Neural cell (in vitro differentiated cells): Measurements from ENCODE around the gene COL19A1. TPM values are rescaled to one million over a fixed set of nuclear protein-coding genes. Genes with fewer than 3 reads are reported as not detected.

ENCODE experiments used
- H2AFZ ChIP-seq: fragments of 200-600, 300-800 bp; sonication (generic), shearing (Covaris generic); 2 replicates; pipeline ENCODE4 v1.6.0; 2014; ENCODE audit warnings: low read depth, mild to moderate bottlenecking, antibody characterized with exemption, low read length, moderate library complexity
- H3F3A ChIP-seq: fragments of 200-600 bp; shearing (Covaris generic); 2 replicates; pipeline ENCODE4 v1.6.1; 2016; ENCODE audit warnings: mild to moderate bottlenecking, moderate library complexity, mixed read lengths, antibody characterized with exemption, low read length; ENCODE audit not compliant: insufficient read depth, poor library complexity, severe bottlenecking
- H3K27ac ChIP-seq: fragments of 200-600, 300-800 bp; sonication (generic), shearing (Covaris generic); 2 replicates; pipeline ENCODE4 v1.5.1; 2014; ENCODE audit warnings: mild to moderate bottlenecking, low read length, moderate library complexity
- H3K27me3 ChIP-seq: fragments of 300-800, 200-600 bp; sonication (generic), shearing (Covaris generic); 2 replicates; pipeline ENCODE4 v1.6.0; 2014; ENCODE audit warnings: mild to moderate bottlenecking, low read depth, low read length, moderate library complexity; ENCODE audit not compliant: insufficient read depth
- H3K36me3 ChIP-seq: fragments of 300-800, 200-600 bp; sonication (generic), shearing (Covaris generic); 2 replicates; pipeline ENCODE4 v1.5.1; 2014; ENCODE audit warnings: mild to moderate bottlenecking, antibody characterized with exemption, low read length, moderate library complexity; ENCODE audit not compliant: insufficient read depth
- H3K4me2 ChIP-seq: fragments of 300-800, 200-600 bp; sonication (generic), shearing (Covaris generic); 2 replicates; pipeline ENCODE4 v1.6.0; 2014; ENCODE audit warnings: mild to moderate bottlenecking, low read length
- H3K4me3 ChIP-seq: fragments of 300-800, 200-600 bp; sonication (generic), shearing (Covaris generic); 2 replicates; pipeline ENCODE4 v1.5.1; 2014; ENCODE audit warnings: mild to moderate bottlenecking, low read length, moderate library complexity
- H3K79me2 ChIP-seq: fragments of 200-600 bp; shearing (Covaris generic); replicated peaks from 2 replicates; pipeline ENCODE4 v1.6.0; 2014; ENCODE audit warnings: mild to moderate bottlenecking, low read length, moderate library complexity; ENCODE audit not compliant: insufficient read depth
- H3K9ac ChIP-seq: fragments of 300-800, 200-600 bp; sonication (generic), shearing (Covaris generic); 2 replicates; pipeline ENCODE4 v1.6.1; 2016; ENCODE audit warnings: mild to moderate bottlenecking, low read length, mixed read lengths
- H3K9me2 ChIP-seq: fragments of 200-600 bp; shearing (Covaris generic); 2 replicates; pipeline ENCODE4 v1.6.1; 2016; ENCODE audit warnings: mild to moderate bottlenecking, low read length, mixed read lengths; ENCODE audit not compliant: insufficient read depth
- H3K9me3 ChIP-seq: fragments of 200-600, 300-800 bp; sonication (generic), shearing (Covaris generic); 2 replicates; pipeline ENCODE4 v1.6.1; 2016; ENCODE audit warnings: mild to moderate bottlenecking, mixed run types, low read length, moderate library complexity, mixed read lengths
- H4K20me1 ChIP-seq: fragments of 200-600 bp; shearing (Covaris generic); 2 replicates; pipeline ENCODE4 v1.6.1; 2016; ENCODE audit warnings: mild to moderate bottlenecking, mixed run types; ENCODE audit not compliant: insufficient read depth
- EP300 ChIP-seq: fragments of 450-650 bp; conservative IDR thresholded peaks from 2 replicates; pipeline ENCODE4 v1.6.1; 2014; ENCODE audit warnings: antibody characterized with exemption, mild to moderate bottlenecking, moderate library complexity; ENCODE audit not compliant: poor library complexity, severe bottlenecking
- EZH2 ChIP-seq: fragments of 200-600, 300-800 bp; shearing (Covaris generic), sonication (generic); IDR thresholded peaks from 2 replicates; pipeline ENCODE4 v1.6.1; 2014; ENCODE audit warnings: antibody characterized with exemption, low read length, borderline replicate concordance, mild to moderate bottlenecking; ENCODE audit not compliant: insufficient read depth, poor library complexity, severe bottlenecking
- MXI1 ChIP-seq: fragments of 450-650 bp; conservative IDR thresholded peaks from 2 replicates; pipeline ENCODE4 v1.6.1; 2014; ENCODE audit warnings: antibody characterized with exemption, mild to moderate bottlenecking; ENCODE audit not compliant: poor library complexity, severe bottlenecking
- POLR2AphosphoS5 ChIP-seq: IDR thresholded peaks from 2 replicates; pipeline ENCODE4 v1.6.1; 2012
- RAD21 ChIP-seq: fragments of 450-650 bp; conservative IDR thresholded peaks from 2 replicates; pipeline ENCODE4 v1.6.1; 2014; ENCODE audit warnings: antibody characterized with exemption, mild to moderate bottlenecking, moderate library complexity
- SMC3 ChIP-seq: fragments of 450-650 bp; conservative IDR thresholded peaks from 2 replicates; pipeline ENCODE4 v1.6.1; 2014; ENCODE audit warnings: antibody characterized with exemption, mild to moderate bottlenecking, moderate library complexity; ENCODE audit not compliant: poor library complexity
- TAF1 ChIP-seq: IDR thresholded peaks from 2 replicates; pipeline ENCODE4 v1.6.1; 2012; ENCODE audit warnings: low read depth
- polyA plus RNA-seq: library from polyadenylated mRNA; depleted of rRNA; stranded (reverse); fragments of >200 nt; gene quantifications from 2 replicates; pipeline ENCODE4 v1.2.3, GENCODE V29; 2014
- TF ChIP-seq, protein P1 (sequence below): fragments of 450-650 bp; IDR thresholded peaks from 2 replicates; pipeline ENCODE4 v1.5.1; 2014; ENCODE audit warnings: antibody characterized with exemption, mild to moderate bottlenecking, moderate library complexity; ENCODE audit not compliant: poor library complexity, severe bottlenecking
- TF ChIP-seq, protein P2 (sequence below): IDR thresholded peaks from 2 replicates; pipeline ENCODE4 v1.6.1; 2012; ENCODE audit warnings: borderline replicate concordance

COL19A1 gene
- polyA plus RNA-seq, 1 donor from 2014 or later, result 0.24 TPM

DNA sequence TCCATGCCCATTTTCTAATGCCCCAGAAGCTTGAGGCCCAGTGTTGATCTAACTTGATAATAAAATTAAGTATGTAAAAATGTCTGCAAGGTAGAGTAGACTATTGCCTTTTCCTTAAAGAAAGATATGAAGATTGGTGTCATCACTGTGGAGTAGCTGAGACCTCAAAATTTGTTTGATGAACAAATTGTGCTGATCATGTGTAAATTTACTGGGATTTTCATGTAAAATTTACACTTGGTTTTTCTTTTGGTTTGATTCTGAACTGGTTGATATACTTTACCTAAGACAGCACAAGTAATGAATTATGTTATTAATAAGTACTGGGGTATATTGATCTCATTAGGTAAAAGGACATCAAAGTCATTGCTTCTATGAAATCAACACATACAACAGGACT is 207.3 kb downstream of the COL19A1 start:
- no peaks in the 10 kb centered on the region for H3F3A ChIP-seq
- no peak overlapping the region for H3K4me3 ChIP-seq
- H4K20me1 ChIP-seq, result no peaks in the 10 kb centered on the region
- H3K9me2 ChIP-seq, result no peaks in the 10 kb centered on the region
- H3K79me2 ChIP-seq, result no peaks in the 10 kb centered on the region
- no peak overlapping the region for H3K9ac ChIP-seq
- TF ChIP-seq, protein P1, sequence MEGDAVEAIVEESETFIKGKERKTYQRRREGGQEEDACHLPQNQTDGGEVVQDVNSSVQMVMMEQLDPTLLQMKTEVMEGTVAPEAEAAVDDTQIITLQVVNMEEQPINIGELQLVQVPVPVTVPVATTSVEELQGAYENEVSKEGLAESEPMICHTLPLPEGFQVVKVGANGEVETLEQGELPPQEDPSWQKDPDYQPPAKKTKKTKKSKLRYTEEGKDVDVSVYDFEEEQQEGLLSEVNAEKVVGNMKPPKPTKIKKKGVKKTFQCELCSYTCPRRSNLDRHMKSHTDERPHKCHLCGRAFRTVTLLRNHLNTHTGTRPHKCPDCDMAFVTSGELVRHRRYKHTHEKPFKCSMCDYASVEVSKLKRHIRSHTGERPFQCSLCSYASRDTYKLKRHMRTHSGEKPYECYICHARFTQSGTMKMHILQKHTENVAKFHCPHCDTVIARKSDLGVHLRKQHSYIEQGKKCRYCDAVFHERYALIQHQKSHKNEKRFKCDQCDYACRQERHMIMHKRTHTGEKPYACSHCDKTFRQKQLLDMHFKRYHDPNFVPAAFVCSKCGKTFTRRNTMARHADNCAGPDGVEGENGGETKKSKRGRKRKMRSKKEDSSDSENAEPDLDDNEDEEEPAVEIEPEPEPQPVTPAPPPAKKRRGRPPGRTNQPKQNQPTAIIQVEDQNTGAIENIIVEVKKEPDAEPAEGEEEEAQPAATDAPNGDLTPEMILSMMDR, result no peak
- no peak for TF ChIP-seq POLR2AphosphoS5
- TF ChIP-seq RAD21, result no peak
- TF ChIP-seq EP300, result no peak
- TF ChIP-seq, protein P2, sequence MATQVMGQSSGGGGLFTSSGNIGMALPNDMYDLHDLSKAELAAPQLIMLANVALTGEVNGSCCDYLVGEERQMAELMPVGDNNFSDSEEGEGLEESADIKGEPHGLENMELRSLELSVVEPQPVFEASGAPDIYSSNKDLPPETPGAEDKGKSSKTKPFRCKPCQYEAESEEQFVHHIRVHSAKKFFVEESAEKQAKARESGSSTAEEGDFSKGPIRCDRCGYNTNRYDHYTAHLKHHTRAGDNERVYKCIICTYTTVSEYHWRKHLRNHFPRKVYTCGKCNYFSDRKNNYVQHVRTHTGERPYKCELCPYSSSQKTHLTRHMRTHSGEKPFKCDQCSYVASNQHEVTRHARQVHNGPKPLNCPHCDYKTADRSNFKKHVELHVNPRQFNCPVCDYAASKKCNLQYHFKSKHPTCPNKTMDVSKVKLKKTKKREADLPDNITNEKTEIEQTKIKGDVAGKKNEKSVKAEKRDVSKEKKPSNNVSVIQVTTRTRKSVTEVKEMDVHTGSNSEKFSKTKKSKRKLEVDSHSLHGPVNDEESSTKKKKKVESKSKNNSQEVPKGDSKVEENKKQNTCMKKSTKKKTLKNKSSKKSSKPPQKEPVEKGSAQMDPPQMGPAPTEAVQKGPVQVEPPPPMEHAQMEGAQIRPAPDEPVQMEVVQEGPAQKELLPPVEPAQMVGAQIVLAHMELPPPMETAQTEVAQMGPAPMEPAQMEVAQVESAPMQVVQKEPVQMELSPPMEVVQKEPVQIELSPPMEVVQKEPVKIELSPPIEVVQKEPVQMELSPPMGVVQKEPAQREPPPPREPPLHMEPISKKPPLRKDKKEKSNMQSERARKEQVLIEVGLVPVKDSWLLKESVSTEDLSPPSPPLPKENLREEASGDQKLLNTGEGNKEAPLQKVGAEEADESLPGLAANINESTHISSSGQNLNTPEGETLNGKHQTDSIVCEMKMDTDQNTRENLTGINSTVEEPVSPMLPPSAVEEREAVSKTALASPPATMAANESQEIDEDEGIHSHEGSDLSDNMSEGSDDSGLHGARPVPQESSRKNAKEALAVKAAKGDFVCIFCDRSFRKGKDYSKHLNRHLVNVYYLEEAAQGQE, result no peak
- TF ChIP-seq SMC3, result no peak
- no peak for TF ChIP-seq EZH2
- no peak for TF ChIP-seq MXI1
- no peak overlapping the region for H3K27ac ChIP-seq
- H3K9me3 ChIP-seq, result no peaks in the 10 kb centered on the region
- H3K4me2 ChIP-seq, result no peak overlapping the region
- H3K36me3 ChIP-seq, result no peaks in the 10 kb centered on the region
- H2AFZ ChIP-seq, result no peak overlapping the region
- H3K27me3 ChIP-seq, result no peaks in the 10 kb centered on the region

DNA sequence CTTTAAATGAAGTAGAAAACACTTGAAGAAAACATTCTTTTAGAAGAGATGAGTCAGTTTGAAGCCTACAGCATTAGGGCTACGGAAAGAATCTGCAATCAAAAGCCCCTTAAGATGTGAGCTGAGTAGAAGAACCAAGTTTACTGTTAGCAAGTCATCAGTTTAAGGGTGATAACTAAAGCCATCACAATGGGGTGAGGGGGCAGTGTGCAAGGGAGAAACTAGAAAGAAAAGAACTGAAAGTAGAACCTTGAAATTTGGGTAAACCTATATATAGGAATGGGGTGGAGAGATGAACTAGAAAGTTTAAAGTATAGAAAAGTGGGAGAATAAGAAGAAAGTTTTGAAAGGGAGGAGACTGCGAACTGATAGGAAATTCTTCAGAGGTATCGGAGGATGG is 212.9 kb downstream of the COL19A1 start:
- Histone ChIP-seq H3K4me3 (no peak overlapping the region), H4K20me1 (no peaks in the 10 kb centered on the region), H3K36me3 (no peaks in the 10 kb centered on the region), H3F3A (no peaks in the 10 kb centered on the region), H3K4me2 (no peak overlapping the region), H3K9ac (no peak overlapping the region), H2AFZ (no peak overlapping the region), H3K79me2 (no peaks in the 10 kb centered on the region), H3K27ac (no peak overlapping the region), H3K9me3 (no peaks in the 10 kb centered on the region), H3K9me2 (no peaks in the 10 kb centered on the region), H3K27me3 (no peaks in the 10 kb centered on the region)
- TF ChIP-seq RAD21 (no peak), TAF1 (no peak), EZH2 (no peak), POLR2AphosphoS5 (no peak), SMC3 (no peak), MXI1 (no peak), EP300 (no peak)
- TF ChIP-seq, protein P1, result no peak
- TF ChIP-seq, protein P2, result no peak
